AG09319 (cell line): ENCODE results near the gene MTHFD1L.

ENCODE experiments used
- DNase-seq: peaks from one replicate; pipeline ENCODE4 v3.0.0-alpha.2; 2010; ENCODE audit warnings: low read depth; ENCODE audit errors: extremely low read depth
- TF ChIP-seq, protein P1 (sequence below): IDR thresholded peaks from 2 replicates; pipeline ENCODE4 v1.5.1; 2011; ENCODE audit warnings: low read depth, mild to moderate bottlenecking, inconsistent platforms, low read length, moderate library complexity

MTHFD1L gene

GRCh38 chr6:151091571-151091970 lies 226.1 kb downstream of the MTHFD1L start:
- TF ChIP-seq, protein P1, sequence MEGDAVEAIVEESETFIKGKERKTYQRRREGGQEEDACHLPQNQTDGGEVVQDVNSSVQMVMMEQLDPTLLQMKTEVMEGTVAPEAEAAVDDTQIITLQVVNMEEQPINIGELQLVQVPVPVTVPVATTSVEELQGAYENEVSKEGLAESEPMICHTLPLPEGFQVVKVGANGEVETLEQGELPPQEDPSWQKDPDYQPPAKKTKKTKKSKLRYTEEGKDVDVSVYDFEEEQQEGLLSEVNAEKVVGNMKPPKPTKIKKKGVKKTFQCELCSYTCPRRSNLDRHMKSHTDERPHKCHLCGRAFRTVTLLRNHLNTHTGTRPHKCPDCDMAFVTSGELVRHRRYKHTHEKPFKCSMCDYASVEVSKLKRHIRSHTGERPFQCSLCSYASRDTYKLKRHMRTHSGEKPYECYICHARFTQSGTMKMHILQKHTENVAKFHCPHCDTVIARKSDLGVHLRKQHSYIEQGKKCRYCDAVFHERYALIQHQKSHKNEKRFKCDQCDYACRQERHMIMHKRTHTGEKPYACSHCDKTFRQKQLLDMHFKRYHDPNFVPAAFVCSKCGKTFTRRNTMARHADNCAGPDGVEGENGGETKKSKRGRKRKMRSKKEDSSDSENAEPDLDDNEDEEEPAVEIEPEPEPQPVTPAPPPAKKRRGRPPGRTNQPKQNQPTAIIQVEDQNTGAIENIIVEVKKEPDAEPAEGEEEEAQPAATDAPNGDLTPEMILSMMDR, result no peak
- DNase-seq, result no peak

GRCh38 chr6:151092591-151092990 lies 227.1 kb downstream of the MTHFD1L start:
- TF ChIP-seq, protein P1, result no peak
- DNase-seq, result no peak

- TF ChIP-seq, protein P1, result no peak
- DNase-seq, result no peak
Measured at GRCh38 chr6:151093706-151094105, 228.2 kb downstream of the MTHFD1L start.

DNA sequence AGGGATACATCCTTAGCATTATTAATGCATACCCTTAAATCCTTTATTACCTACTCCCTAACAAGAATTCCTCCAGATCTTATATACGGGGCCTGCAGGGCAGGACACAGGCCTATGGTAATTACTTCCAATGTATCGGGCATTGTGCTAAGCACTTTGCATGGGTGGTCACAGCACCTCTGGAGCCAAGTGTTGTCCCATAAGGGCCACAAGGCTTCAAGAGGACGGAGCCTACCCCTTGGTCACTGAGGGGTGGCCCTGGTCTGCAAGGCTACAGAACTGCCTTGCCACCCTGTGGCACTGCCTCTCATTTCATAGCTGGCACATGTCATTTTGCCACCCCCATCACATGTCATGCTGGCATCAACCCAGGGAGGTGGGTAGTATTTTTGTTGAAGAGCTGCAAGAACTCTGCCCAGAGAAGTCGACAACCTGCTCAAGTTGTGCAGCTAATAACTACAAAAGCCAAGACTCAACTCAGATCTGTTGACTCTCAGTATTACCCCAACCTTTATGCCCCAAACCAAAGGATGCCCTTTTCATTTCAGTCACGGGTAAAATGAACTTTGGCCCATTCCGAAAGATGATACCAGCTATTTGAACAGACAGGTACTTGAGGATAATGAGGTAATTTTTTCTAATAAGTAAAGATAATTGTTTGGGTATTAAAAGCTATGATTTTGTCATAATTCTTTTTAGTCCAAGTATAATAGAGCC lies 230.2 kb downstream of the MTHFD1L start:
- TF ChIP-seq, protein P1, result no peak
- DNase-seq, result no peak

DNA sequence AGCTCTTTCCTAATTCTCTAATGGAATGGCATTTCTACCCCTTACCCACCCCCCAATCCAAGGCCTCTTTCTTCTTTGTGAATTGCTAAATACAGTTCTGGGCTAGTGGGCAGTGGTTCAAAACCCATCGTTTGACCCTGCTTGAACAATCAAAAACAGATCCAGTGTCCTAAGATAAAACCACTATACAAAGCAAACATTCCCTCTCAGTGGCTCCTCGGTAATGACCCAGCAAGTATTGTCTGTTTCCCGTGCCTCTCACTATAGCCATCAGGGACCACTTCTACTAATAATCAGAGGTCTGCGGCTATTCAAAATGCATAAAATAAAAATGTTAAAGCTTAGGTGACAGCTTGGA lies 230.7 kb downstream of the MTHFD1L start:
- TF ChIP-seq, protein P1, result no peak

DNA sequence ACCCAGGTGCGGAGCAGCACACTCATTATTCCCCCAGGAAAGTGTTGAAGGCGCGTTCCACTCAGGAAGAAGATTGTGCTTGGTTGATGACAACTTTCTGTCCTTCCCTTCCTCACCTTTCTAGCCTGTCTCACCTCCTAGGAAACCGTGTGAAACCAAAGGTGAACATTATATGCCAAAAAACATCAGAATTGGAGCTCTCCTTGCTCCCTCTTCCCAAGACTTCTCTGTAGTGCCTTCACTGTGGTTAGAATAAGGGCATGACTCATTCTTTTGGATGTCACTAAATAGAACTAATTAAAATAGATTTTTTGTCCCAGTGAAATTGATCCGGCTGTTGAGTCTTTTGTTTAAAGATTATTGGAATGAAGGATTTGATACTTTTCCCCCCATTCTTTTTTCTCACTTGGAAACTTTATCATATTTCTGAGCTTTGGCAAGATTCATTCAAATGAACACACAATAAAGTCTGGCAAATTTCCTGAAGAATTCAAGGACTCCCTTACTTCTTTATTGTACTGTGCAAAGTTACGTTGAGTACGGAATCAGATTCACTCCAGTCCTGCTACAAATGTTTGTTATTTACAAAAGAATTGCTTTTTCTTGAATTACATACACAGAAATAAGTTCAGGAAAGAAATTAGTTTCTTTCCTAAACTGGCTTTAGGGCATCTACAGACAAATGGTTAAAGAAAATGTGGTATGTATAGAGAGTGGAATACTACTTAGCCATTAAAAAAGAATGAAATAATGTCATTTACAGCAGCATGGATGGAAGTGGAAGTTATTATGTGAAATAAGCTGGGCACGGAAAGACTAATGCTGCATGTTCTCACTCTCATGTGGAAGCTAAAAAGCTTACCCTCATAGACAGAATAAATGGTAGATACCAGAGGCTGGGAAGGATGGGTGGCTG lies 231.4 kb downstream of the MTHFD1L start:
- no peak for DNase-seq
- TF ChIP-seq, protein P1, result no peak

More for the DNA sequence above, 230.7 kb downstream of the MTHFD1L start:
- DNase-seq, result peak; percentile 47

- DNase-seq, result no peak
- TF ChIP-seq, protein P1, result no peak
Measured at GRCh38 chr6:151098166-151098565, 232.7 kb downstream of the MTHFD1L start.
